Testis (tissue), 3 donors: ENCODE measurements around the gene HOXB4. TPM values are rescaled to one million over a fixed set of nuclear protein-coding genes. Genes with fewer than 3 reads are reported as not detected.

Source experiments
- DNase-seq: peaks from one replicate; pipeline ENCODE4 v3.0.0-alpha.2; 2019
- H3K27ac ChIP-seq, 2 donors: fragments of 200-600 bp; sonication (generic); one replicate each; pipeline ENCODE4 v1.5.1; 2019
- H3K27me3 ChIP-seq: fragments of 200-600 bp; sonication (generic); one replicate; pipeline ENCODE4 v1.5.1; 2019
- H3K36me3 ChIP-seq: fragments of 200-600 bp; sonication (generic); one replicate; pipeline ENCODE4 v1.5.1; 2017; ENCODE audit warnings: low read depth; ENCODE audit errors: missing control alignments
- H3K4me1 ChIP-seq: fragments of 200-600 bp; sonication (generic); one replicate; pipeline ENCODE4 v1.5.1; 2019
- H3K4me3 ChIP-seq, 2 donors: fragments of 200-600 bp; sonication (generic); one replicate each; pipeline ENCODE4 v1.5.1; 2017 to 2019
- H3K9me3 ChIP-seq: fragments of 200-600 bp; sonication (generic); one replicate; pipeline ENCODE4 v1.5.1; 2017
- CTCF ChIP-seq, 3 experiments: fragments of 450-650 bp in 2 of 3; fragments of 200-600 bp in 1 of 3; sonication (generic) in 1 of 3; IDR thresholded peaks; one replicate each; pipeline ENCODE4 v1.5.1; 2016 to 2019; ENCODE audit warnings: antibody characterized with exemption in 3 of 3, mild to moderate bottlenecking in 2 of 3, moderate library complexity in 1 of 3
- POLR2A ChIP-seq: fragments of 450-650 bp; IDR thresholded peaks from one replicate; pipeline ENCODE4 v1.6.1; 2017; ENCODE audit warnings: antibody characterized with exemption, mild to moderate bottlenecking, moderate library complexity
- WGBS, 2 donors: methylation state at CpG; one replicate each; pipeline ENCODE4 v1.1.5; 2018; 5-methylcytosine and 5-hydroxymethylcytosine counted together
- intact Hi-C: fragments of 100-400 bp; cut with DNase I; formaldehyde crosslinking; loops from one replicate; pipeline ENCODE4 v1.15.1; 2023; ENCODE audit warnings: low total_unique reads
- polyA plus RNA-seq: library from polyadenylated mRNA; stranded (reverse); fragments of 350-450 nt; fragmentation: Illumina TruSeq; extraction: RNeasy Lipid Tissue Mini Kit (QIAGEN cat#74804); gene quantifications from one replicate; pipeline ENCODE4 v1.2.3, GENCODE V29; 2014; ENCODE audit warnings: low read depth, low replicate concordance; ENCODE audit not compliant: insufficient read depth
- total RNA-seq, 2 donors: library from RNA; depleted of rRNA; stranded (reverse); fragments of >200 nt; gene quantifications; one replicate each; pipeline ENCODE4 v1.2.3, GENCODE V29; 2016

Gene HOXB4
- total and polyA plus RNA-seq, 3 donors from 2014 or later, result 1.6 to 1.8 (median 1.6) TPM

- no peak for TF ChIP-seq POLR2A
- TF ChIP-seq CTCF (IDR thresholded peaks at IDR 0.05), result no peak
- no peak overlapping the region for H3K4me3 ChIP-seq
- H3K27me3 ChIP-seq, result no peaks in the 10 kb centered on the region
- H3K36me3 ChIP-seq, result no peaks in the 10 kb centered on the region
- H3K27ac ChIP-seq, result no peak overlapping the region
- intact Hi-C loops, result no loop called here
- peaks cover 10% of the 10 kb centered on the region for H3K4me1 ChIP-seq
- WGBS, 2 donors, result 26 to 38% methylated on average over 8 to 10 of the region's 10 CpGs
- no peak for DNase-seq
- no peaks in the 10 kb centered on the region for H3K9me3 ChIP-seq
Observed at GRCh38 chr17:48589060-48589830, 11.1 kb upstream of the HOXB4 start.

- Histone ChIP-seq H3K9me3 (no peaks in the 10 kb centered on the region), H3K4me3 (no peak overlapping the region), H3K27me3 (no peaks in the 10 kb centered on the region), H3K27ac (no peak overlapping the region), H3K4me1 (peaks cover 10% of the 10 kb centered on the region), H3K36me3 (no peaks in the 10 kb centered on the region)
- WGBS, 2 donors, result 50 to 55% methylated on average over 2 of the region's 2 CpGs
- no peak for DNase-seq
- no peak for TF ChIP-seq CTCF (IDR thresholded peaks at IDR 0.05)
- no peak for TF ChIP-seq POLR2A
- intact Hi-C loops, result no loop called here
Observed at GRCh38 chr17:48588528-48588927, 10.4 kb upstream of the HOXB4 start.

- DNase-seq, result no peak
- Histone ChIP-seq H3K27ac (no peak overlapping the region), H3K4me3 (no peak overlapping the region), H3K36me3 (no peaks in the 10 kb centered on the region), H3K4me1 (peaks cover 10% of the 10 kb centered on the region), H3K9me3 (no peaks in the 10 kb centered on the region), H3K27me3 (no peaks in the 10 kb centered on the region)
- 77 to 78% methylated on average over 2 of the region's 2 CpGs for WGBS, 2 donors
- intact Hi-C loops, result no loop called here
- TF ChIP-seq POLR2A (no peak), CTCF (IDR thresholded peaks at IDR 0.05) (no peak)
Observed at GRCh38 chr17:48588074-48588415, 9.9 kb upstream of the HOXB4 start.

- Histone ChIP-seq H3K27ac (no peak overlapping the region), H3K36me3 (no peaks in the 10 kb centered on the region), H3K27me3 (no peaks in the 10 kb centered on the region), H3K4me3 (no peak overlapping the region), H3K9me3 (no peaks in the 10 kb centered on the region), H3K4me1 (peaks cover 10% of the 10 kb centered on the region)
- no peak for DNase-seq
- intact Hi-C loops, result no loop called here
- 42 to 53% methylated on average over 5 of the region's 5 CpGs for WGBS, 2 donors
- TF ChIP-seq CTCF (IDR thresholded peaks at IDR 0.05), result no peak
- no peak for TF ChIP-seq POLR2A
Observed at GRCh38 chr17:48587276-48588073, 9.3 kb upstream of the HOXB4 start.
